IMR-90 (cell line): ENCODE results near the gene CHTF8.

Source experiments
- BHLHE40 ChIP-seq: fragments of 150-350 bp; IDR thresholded peaks from 2 replicates; pipeline ENCODE4 v1.6.1; 2016; ENCODE audit warnings: mild to moderate bottlenecking, low read depth, low read length
- CEBPB ChIP-seq: IDR thresholded peaks from 2 replicates; pipeline ENCODE4 v1.6.1; 2012; ENCODE audit warnings: low read depth, low read length, improper control_type of control experiment
- CHD1 ChIP-seq: IDR thresholded peaks from 2 replicates; pipeline ENCODE4 v1.6.1; 2012; ENCODE audit warnings: low read depth, low read length, improper control_type of control experiment
- FOS ChIP-seq: fragments of 150-350 bp; IDR thresholded peaks from 2 replicates; pipeline ENCODE4 v1.6.1; 2016; ENCODE audit warnings: low read depth, low read length
- MAFK ChIP-seq: IDR thresholded peaks from 2 replicates; pipeline ENCODE4 v1.6.1; 2012; ENCODE audit warnings: low read depth, low read length, improper control_type of control experiment
- MAZ ChIP-seq: IDR thresholded peaks from 2 replicates; pipeline ENCODE4 v1.6.1; 2012; ENCODE audit warnings: low read depth, mild to moderate bottlenecking, low read length, improper control_type of control experiment, moderate library complexity, borderline replicate concordance
- MXI1 ChIP-seq: IDR thresholded peaks from 2 replicates; pipeline ENCODE4 v1.6.1; 2012; ENCODE audit warnings: low read depth, mild to moderate bottlenecking, low read length, moderate library complexity, borderline replicate concordance
- NFE2L2 ChIP-seq: fragments of 150-350 bp; IDR thresholded peaks from 2 replicates; pipeline ENCODE4 v1.6.1; 2016; ENCODE audit warnings: low read depth, mild to moderate bottlenecking, low read length
- POLR2A ChIP-seq: IDR thresholded peaks from 2 replicates; pipeline ENCODE4 v1.6.1; 2012; ENCODE audit warnings: mild to moderate bottlenecking, low read depth, low read length
- RAD21 ChIP-seq: IDR thresholded peaks from 2 replicates; pipeline ENCODE4 v1.6.1; 2012; ENCODE audit warnings: low read length, improper control_type of control experiment
- RCOR1 ChIP-seq: IDR thresholded peaks from 2 replicates; pipeline ENCODE4 v1.6.1; 2012; ENCODE audit warnings: mild to moderate bottlenecking, low read length, improper control_type of control experiment; ENCODE audit not compliant: insufficient replicate concordance
- RFX5 ChIP-seq: IDR thresholded peaks from 2 replicates; pipeline ENCODE4 v1.8.0; 2012; ENCODE audit warnings: low read depth, mild to moderate bottlenecking, low read length, moderate library complexity
- USF2 ChIP-seq: fragments of 150-350 bp; IDR thresholded peaks from 2 replicates; pipeline ENCODE4 v1.6.1; 2017; ENCODE audit warnings: mild to moderate bottlenecking, antibody characterized with exemption, low read length, low read depth
- TF ChIP-seq, protein P1 (sequence below): conservative IDR thresholded peaks from 2 replicates; pipeline ENCODE4 v1.5.1; 2012; ENCODE audit warnings: mild to moderate bottlenecking, low read depth, low read length, improper control_type of control experiment

- TF ChIP-seq CEBPB (no peak), BHLHE40 (no peak), FOS (no peak), RCOR1 (no peak), CHD1 (no peak), RAD21 (no peak), POLR2A (no peak), MXI1 (no peak), MAZ (no peak), USF2 (no peak), RFX5 (no peak), NFE2L2 (no peak), MAFK (no peak)
- TF ChIP-seq, protein P1, sequence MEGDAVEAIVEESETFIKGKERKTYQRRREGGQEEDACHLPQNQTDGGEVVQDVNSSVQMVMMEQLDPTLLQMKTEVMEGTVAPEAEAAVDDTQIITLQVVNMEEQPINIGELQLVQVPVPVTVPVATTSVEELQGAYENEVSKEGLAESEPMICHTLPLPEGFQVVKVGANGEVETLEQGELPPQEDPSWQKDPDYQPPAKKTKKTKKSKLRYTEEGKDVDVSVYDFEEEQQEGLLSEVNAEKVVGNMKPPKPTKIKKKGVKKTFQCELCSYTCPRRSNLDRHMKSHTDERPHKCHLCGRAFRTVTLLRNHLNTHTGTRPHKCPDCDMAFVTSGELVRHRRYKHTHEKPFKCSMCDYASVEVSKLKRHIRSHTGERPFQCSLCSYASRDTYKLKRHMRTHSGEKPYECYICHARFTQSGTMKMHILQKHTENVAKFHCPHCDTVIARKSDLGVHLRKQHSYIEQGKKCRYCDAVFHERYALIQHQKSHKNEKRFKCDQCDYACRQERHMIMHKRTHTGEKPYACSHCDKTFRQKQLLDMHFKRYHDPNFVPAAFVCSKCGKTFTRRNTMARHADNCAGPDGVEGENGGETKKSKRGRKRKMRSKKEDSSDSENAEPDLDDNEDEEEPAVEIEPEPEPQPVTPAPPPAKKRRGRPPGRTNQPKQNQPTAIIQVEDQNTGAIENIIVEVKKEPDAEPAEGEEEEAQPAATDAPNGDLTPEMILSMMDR = no peak
These were observed 37.9 kb downstream of the CHTF8 start for GRCh38 chr16:69094501-69094900.
